GM11168 (cell line): Measurements from ENCODE around the gene TAS1R1.
"Not testable (repeated sequence)": the region's sequence is repeated elsewhere in the genome, so short reads cannot be mapped to it uniquely, and the experiment has no call there.

ENCODE experiments used
- in situ Hi-C: fragments of 300-500 bp; cut with MboI; formaldehyde crosslinking; loops from one replicate; pipeline ENCODE4 v1.12.0; 2022; ENCODE audit warnings: low sequenced_read_pairs; ENCODE audit not compliant: unreplicated experiment

Gene TAS1R1

GRCh38 chr1:6519935-6520671 is 35.0 kb upstream of the TAS1R1 start:
- in situ Hi-C loops, result no loop called here

- in situ Hi-C loops, result no loop called here
These were observed 33.6 kb upstream of the TAS1R1 start for GRCh38 chr1:6521536-6521935.

- in situ Hi-C loops, result no loop called here
These were observed 31.5 kb upstream of the TAS1R1 start for GRCh38 chr1:6523566-6523965.

GRCh38 chr1:6526316-6526715 is 28.8 kb upstream of the TAS1R1 start:
- in situ Hi-C loops, result no loop called here

GRCh38 chr1:6528492-6528891 is 26.6 kb upstream of the TAS1R1 start:
- in situ Hi-C loops, result no loop called here

- in situ Hi-C loops, result no loop called here
These were observed 24.5 kb upstream of the TAS1R1 start for GRCh38 chr1:6530504-6531160.

- in situ Hi-C loops, result no loop called here
These were observed 23.1 kb upstream of the TAS1R1 start for GRCh38 chr1:6531996-6532395.

- in situ Hi-C loops, result no loop called here
These were observed 20.8 kb upstream of the TAS1R1 start for GRCh38 chr1:6534248-6534822.

GRCh38 chr1:6535214-6535613 is 19.9 kb upstream of the TAS1R1 start:
- in situ Hi-C loops, result no loop called here

GRCh38 chr1:6536291-6536690 is 18.8 kb upstream of the TAS1R1 start:
- in situ Hi-C loops, result no loop called here

GRCh38 chr1:6538956-6539355 is 16.2 kb upstream of the TAS1R1 start:
- in situ Hi-C loops, result no loop called here

GRCh38 chr1:6544831-6545230 is 10.3 kb upstream of the TAS1R1 start:
- in situ Hi-C loops, result no loop called here

- in situ Hi-C loops, result no loop called here
These were observed 9.6 kb upstream of the TAS1R1 start for GRCh38 chr1:6545276-6546112.

GRCh38 chr1:6546326-6546725 is 8.8 kb upstream of the TAS1R1 start:
- in situ Hi-C loops, result no loop called here

- in situ Hi-C loops, result no loop called here
These were observed 7.8 kb upstream of the TAS1R1 start for GRCh38 chr1:6547301-6547700.

GRCh38 chr1:6554031-6554906 is 838 bp upstream of the TAS1R1 start, which contains the start of gene NOL9:
TSS of gene NOL9 (minus strand) at chr1:6554513. CDS start at chr1:6554502, 11 bp downstream.
- in situ Hi-C loops, result no loop called here

GRCh38 chr1:6557597-6557996 is 2.5 kb downstream of the TAS1R1 start:
- in situ Hi-C loops, result no loop called here

GRCh38 chr1:6559161-6559560 is 4.1 kb downstream of the TAS1R1 start:
- in situ Hi-C loops, result not testable (repeated sequence)

GRCh38 chr1:6560267-6560666 is 5.2 kb downstream of the TAS1R1 start:
- in situ Hi-C loops, result no loop called here

- in situ Hi-C loops, result no loop called here
These were observed 13.9 kb downstream of the TAS1R1 start for GRCh38 chr1:6569033-6569432.
